Smooth muscle cell (in vitro differentiated cells): ENCODE data around the gene TULP4. TPM values are rescaled to one million over a fixed set of nuclear protein-coding genes. Genes with fewer than 3 reads are reported as not detected.
"Not testable (repeated sequence)": the region's sequence is repeated elsewhere in the genome, so short reads cannot be mapped to it uniquely, and the experiment has no call there.

Experiments used
- DNase-seq: peaks from one replicate; lab custom pipeline; 2025; ENCODE audit not compliant: unreplicated experiment; lab: John Stamatoyannopoulos, UW
- H2AFZ ChIP-seq: fragments of 200-600 bp; sonication (generic); 2 replicates; pipeline ENCODE4 v1.6.0; 2016; ENCODE audit warnings: antibody characterized with exemption, low read depth, mild to moderate bottlenecking
- H3F3A ChIP-seq: fragments of 200-600 bp; sonication (generic); 2 replicates; pipeline ENCODE4 v1.6.0; 2017; ENCODE audit warnings: antibody characterized with exemption, low read depth
- H3K27ac ChIP-seq: fragments of 200-600 bp; sonication (generic); 2 replicates; pipeline ENCODE4 v1.5.1; 2016; ENCODE audit warnings: low read depth, mild to moderate bottlenecking
- H3K27me3 ChIP-seq: fragments of 200-600 bp; sonication (generic); 2 replicates; pipeline ENCODE4 v1.6.1; 2016; ENCODE audit warnings: low read depth, mild to moderate bottlenecking
- H3K36me3 ChIP-seq: fragments of 200-600 bp; sonication (generic); 2 replicates; pipeline ENCODE4 v1.5.1; 2016; ENCODE audit warnings: low read depth
- H3K4me1 ChIP-seq: fragments of 200-600 bp; sonication (generic); 2 replicates; pipeline ENCODE4 v1.5.1; 2016; ENCODE audit warnings: low read depth
- H3K4me2 ChIP-seq: fragments of 200-600 bp; sonication (generic); 2 replicates; pipeline ENCODE4 v1.6.0; 2016; ENCODE audit warnings: mild to moderate bottlenecking
- H3K4me3 ChIP-seq: fragments of 200-600 bp; sonication (generic); 2 replicates; pipeline ENCODE4 v1.5.1; 2016; ENCODE audit warnings: mild to moderate bottlenecking
- H3K79me2 ChIP-seq: fragments of 200-600 bp; sonication (generic); 2 replicates; pipeline ENCODE4 v1.6.0; 2016; ENCODE audit warnings: low read depth, mild to moderate bottlenecking
- H3K9ac ChIP-seq: fragments of 200-600 bp; sonication (generic); 2 replicates; pipeline ENCODE4 v1.6.0; 2016; ENCODE audit warnings: low read depth
- H3K9me3 ChIP-seq: fragments of 200-600 bp; sonication (generic); replicated peaks from 2 replicates; pipeline ENCODE4 v1.5.1; 2016; ENCODE audit warnings: low read depth
- H4K20me1 ChIP-seq: fragments of 200-600 bp; sonication (generic); 2 replicates; pipeline ENCODE4 v1.6.0; 2016; ENCODE audit warnings: low read depth
- CTCF ChIP-seq: fragments of 200-600 bp; sonication (generic); IDR thresholded peaks from 2 replicates; pipeline ENCODE4 v1.5.1; 2017; ENCODE audit warnings: borderline replicate concordance, mild to moderate bottlenecking, antibody characterized with exemption; ENCODE audit not compliant: insufficient read depth, poor library complexity, severe bottlenecking
- WGBS: methylation state at CpG from one replicate; pipeline ENCODE4 v1.1.7; 2016; ENCODE audit warnings: low lambda C conversion rate; 5-methylcytosine and 5-hydroxymethylcytosine counted together
- polyA plus RNA-seq: library from polyadenylated mRNA; unstranded; fragments of >200 nt; fragmentation: Nextera tagmentation; extraction: Ambion mirVana; gene quantifications from 2 replicates; pipeline ENCODE4 v1.2.1, GENCODE V29; 2016
- total RNA-seq: library from RNA; depleted of rRNA; stranded (reverse); fragments of >200 nt; gene quantifications from 2 replicates; pipeline ENCODE4 v1.2.3, GENCODE V29; 2014

Gene TULP4
- total and polyA plus RNA-seq, 2 experiments from 2014 or later, result 16.1 to 85.0 TPM

- no peaks in the 10 kb centered on the region for H3K9me3 ChIP-seq
- peak overlapping the region; percentile 96 for H3K27ac ChIP-seq
- DNase-seq, result no peak
- peak overlapping the region; percentile 78 for H3K9ac ChIP-seq
- peaks cover 11% of the 10 kb centered on the region for H3K4me1 ChIP-seq
- H3K27me3 ChIP-seq, result no peaks in the 10 kb centered on the region
- WGBS, result 24% methylated on average over 5 of the region's 5 CpGs
- H2AFZ ChIP-seq, result no peak overlapping the region
- no peaks in the 10 kb centered on the region for H4K20me1 ChIP-seq
- H3F3A ChIP-seq, result peaks cover 4% of the 10 kb centered on the region
- H3K79me2 ChIP-seq, result no peaks in the 10 kb centered on the region
- H3K4me2 ChIP-seq, result peak overlapping the region; percentile 73
- no peaks in the 10 kb centered on the region for H3K36me3 ChIP-seq
- no peak for TF ChIP-seq CTCF
- H3K4me3 ChIP-seq, result no peak overlapping the region
These were observed 162.7 kb downstream of the TULP4 start for GRCh38 chr6:158474961-158475343.

GRCh38 chr6:158475344-158476302, 163.4 kb downstream of the TULP4 start:
- H3K9me3 ChIP-seq, result no peaks in the 10 kb centered on the region
- no peaks in the 10 kb centered on the region for H4K20me1 ChIP-seq
- H3K4me2 ChIP-seq, result peak overlapping the region; percentile 73
- no peaks in the 10 kb centered on the region for H3K79me2 ChIP-seq
- no peak overlapping the region for H3K4me3 ChIP-seq
- H3K4me1 ChIP-seq, result peaks cover 11% of the 10 kb centered on the region
- TF ChIP-seq CTCF, result no peak
- H3K27ac ChIP-seq, result peak overlapping the region; percentile 96
- H3F3A ChIP-seq, result peaks cover 4% of the 10 kb centered on the region
- H3K27me3 ChIP-seq, result no peaks in the 10 kb centered on the region
- H2AFZ ChIP-seq, result no peak overlapping the region
- no peak for DNase-seq
- peak overlapping the region; percentile 78 for H3K9ac ChIP-seq
- H3K36me3 ChIP-seq, result no peaks in the 10 kb centered on the region
- WGBS, result 48% methylated on average over 15 of the region's 15 CpGs

GRCh38 chr6:158476389-158476788, 164.1 kb downstream of the TULP4 start:
- no peak for DNase-seq
- 98% methylated on average over 12 of the region's 12 CpGs for WGBS
- Histone ChIP-seq H3K9ac (no peak overlapping the region), H4K20me1 (no peaks in the 10 kb centered on the region), H3K4me1 (peaks cover 11% of the 10 kb centered on the region), H3K4me3 (no peak overlapping the region), H3K4me2 (no peak overlapping the region), H3K27me3 (no peaks in the 10 kb centered on the region), H3K27ac (peak overlapping the region; percentile 96), H3K79me2 (no peaks in the 10 kb centered on the region), H3K9me3 (no peaks in the 10 kb centered on the region), H3F3A (peaks cover 9% of the 10 kb centered on the region), H3K36me3 (no peaks in the 10 kb centered on the region), H2AFZ (no peak overlapping the region)
- TF ChIP-seq CTCF, result no peak

- H3K9me3 ChIP-seq, result not testable (repeated sequence)
These were observed 165.5 kb downstream of the TULP4 start for GRCh38 chr6:158477722-158478121.

More at GRCh38 chr6:158477722-158478121, 165.5 kb downstream of the TULP4 start:
- H3K27ac ChIP-seq, H2AFZ ChIP-seq, H4K20me1 ChIP-seq, H3K36me3 ChIP-seq, H3K79me2 ChIP-seq, H3K9ac ChIP-seq, H3K4me2 ChIP-seq, H3K4me3 ChIP-seq, H3K27me3 ChIP-seq, DNase-seq: not testable (repeated sequence)
- peaks cover 14% of the 10 kb centered on the region for H3F3A ChIP-seq
- peaks cover 11% of the 10 kb centered on the region for H3K4me1 ChIP-seq
- 97% methylated on average over 4 of the region's 4 CpGs for WGBS
